ENCODE measurements around the gene PSMA3.
"Not testable (repeated sequence)": the region's sequence is repeated elsewhere in the genome, so short reads cannot be mapped to it uniquely, and the experiment has no call there.

- TF ChIP-seq CTCF (conservative IDR thresholded peaks at IDR 0.05; ENCODE audit: low read length); EZH2phosphoT487 (IDR thresholded peaks at IDR 0.05; ENCODE audit: borderline replicate concordance): not testable (repeated sequence)
Observed at GRCh38 chr14:58262005-58262404, 17.4 kb downstream of the PSMA3 start.

Measured in Loucy (cell line).